ENCODE measurements around the gene ST6GALNAC2.
A peak's percentile ranks its signal among the peaks of the same experiment; 100 is the strongest.

ST6GALNAC2 gene

GRCh38 chr17:76586741-76587487 lies 1.3 kb upstream of the ST6GALNAC2 start (continued):
- TF ChIP-seq ZNF791 (tag by site-specific recombination; IDR thresholded peaks at IDR 0.05) (no peak), KLF1 (tag by site-specific recombination; IDR thresholded peaks at IDR 0.05) (peak; percentile 89), ZSCAN18 (tag by site-specific recombination; IDR thresholded peaks at IDR 0.05) (no peak), ZNF664 (tag by site-specific recombination; IDR thresholded peaks at IDR 0.05) (no peak), ZNF335 (tag by site-specific recombination; conservative IDR thresholded peaks at IDR 0.05) (peak; percentile 15), ZNF146 (tag by site-specific recombination; IDR thresholded peaks at IDR 0.05) (no peak), MYNN (tag by site-specific recombination; IDR thresholded peaks at IDR 0.05; ENCODE audit: borderline replicate concordance) (no peak), SETDB1 (IDR thresholded peaks at IDR 0.05; ENCODE audit: insufficient read length, low read length) (no peak), ZNF548 (tag by site-specific recombination; IDR thresholded peaks at IDR 0.05) (no peak), ZNF184 (tag by site-specific recombination; IDR thresholded peaks at IDR 0.05) (no peak), ZNF654 (tag by site-specific recombination; IDR thresholded peaks at IDR 0.05; ENCODE audit: low read depth) (no peak), BCL6B (tag by site-specific recombination; IDR thresholded peaks at IDR 0.05) (no peak), ZNF558 (tag by site-specific recombination; IDR thresholded peaks at IDR 0.05) (no peak), ZNF629 (tag by site-specific recombination; IDR thresholded peaks at IDR 0.05) (peak; percentile 73), ZNF175 (tag by site-specific recombination; IDR thresholded peaks at IDR 0.05) (no peak), ZNF645 (tag by site-specific recombination; IDR thresholded peaks at IDR 0.05) (no peak), ZEB2 (tag by site-specific recombination; IDR thresholded peaks at IDR 0.05) (peak; percentile 80), EGR2 (tag by site-specific recombination; IDR thresholded peaks at IDR 0.05; ENCODE audit: low read depth) (no peak), ZBTB10 (tag by site-specific recombination; IDR thresholded peaks at IDR 0.05) (no peak), ZNF112 (tag by site-specific recombination; IDR thresholded peaks at IDR 0.05) (no peak), ZNF366 (tag by site-specific recombination; conservative IDR thresholded peaks at IDR 0.05) (peak; percentile 95), ZBTB11 (tag by site-specific recombination; conservative IDR thresholded peaks at IDR 0.05; ENCODE audit: low read depth) (no peak), HOXD13 (CRISPR knock-in tag; IDR thresholded peaks at IDR 0.05; ENCODE audit: borderline replicate concordance) (no peak), ZSCAN5A (tag by site-specific recombination; IDR thresholded peaks at IDR 0.05) (no peak), ZNF473 (tag by site-specific recombination; IDR thresholded peaks at IDR 0.05) (no peak), HOXA7 (CRISPR knock-in tag; IDR thresholded peaks at IDR 0.05; ENCODE audit: borderline replicate concordance) (no peak), YY1 (tag by site-specific recombination; IDR thresholded peaks at IDR 0.05) (no peak), WT1 (tag by site-specific recombination; IDR thresholded peaks at IDR 0.05) (peak; percentile 87), ZNF501 (tag by site-specific recombination; IDR thresholded peaks at IDR 0.05) (peak; percentile 80; the same call in 1 of the 2 replicates)
